Type B pancreatic cell (in vitro differentiated cells): ENCODE results near the gene KLHL29. TPM values are rescaled to one million over a fixed set of nuclear protein-coding genes. Genes with fewer than 3 reads are reported as not detected.

Experiments used
- DNase-seq: peaks from one replicate; pipeline ENCODE4 v3.0.0; 2021; ENCODE audit warnings: mixed read lengths; ENCODE audit not compliant: unreplicated experiment; ENCODE audit errors: extremely low spot score
- H3K27ac Mint-ChIP-seq: 2 replicates; pipeline ENCODE4 v1.8.0; 2021; ENCODE audit warnings: mild to moderate bottlenecking, mixed read lengths
- H3K27me3 Mint-ChIP-seq: 2 replicates; pipeline ENCODE4 v1.8.0; 2021; ENCODE audit warnings: mixed read lengths
- H3K36me3 Mint-ChIP-seq: 2 replicates; pipeline ENCODE4 v1.8.0; 2021; ENCODE audit warnings: mixed read lengths
- H3K4me1 Mint-ChIP-seq: one replicate; pipeline ENCODE4 v1.8.0; 2021; ENCODE audit warnings: mixed read lengths; ENCODE audit not compliant: unreplicated experiment
- H3K4me3 Mint-ChIP-seq: 2 replicates; pipeline ENCODE4 v1.8.0; 2021; ENCODE audit warnings: mild to moderate bottlenecking, mixed read lengths
- H3K9me3 Mint-ChIP-seq: 2 replicates; pipeline ENCODE4 v1.8.0; 2021; ENCODE audit warnings: mixed read lengths
- total RNA-seq: library from RNA; stranded (reverse); gene quantifications from 2 replicates; pipeline ENCODE4 v1.2.1, GENCODE V29; 2021; ENCODE audit warnings: low replicate concordance
- TF ChIP-seq, protein P1 (sequence below): fragments of 200-600 bp; sonication (generic); conservative IDR thresholded peaks from 2 replicates; pipeline ENCODE4 v1.5.0; 2021; ENCODE audit warnings: antibody characterized with exemption, mild to moderate bottlenecking

The KLHL29 gene
- total RNA-seq, 1 donor from 2014 or later = 24.1 TPM

DNA sequence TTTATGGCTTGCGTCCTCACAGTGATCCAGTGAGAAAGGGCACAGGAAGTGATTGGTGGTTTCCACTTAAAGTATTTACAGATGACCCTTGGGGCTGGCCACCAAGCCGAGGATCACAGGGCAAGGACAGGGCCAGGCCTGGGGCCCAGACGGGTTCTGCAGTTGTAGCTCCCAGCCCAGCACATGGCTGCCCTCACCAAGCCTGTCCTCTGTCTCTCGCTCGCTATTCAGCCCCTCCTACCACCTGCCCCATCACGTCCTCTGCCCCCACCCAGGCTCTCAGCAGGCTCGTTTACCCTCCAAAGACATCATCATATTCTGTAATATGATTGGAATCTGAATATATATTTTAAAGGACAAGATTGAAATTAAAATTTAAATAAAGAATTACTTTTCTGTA, 246.0 kb downstream of the KLHL29 start:
- TF ChIP-seq, protein P1, sequence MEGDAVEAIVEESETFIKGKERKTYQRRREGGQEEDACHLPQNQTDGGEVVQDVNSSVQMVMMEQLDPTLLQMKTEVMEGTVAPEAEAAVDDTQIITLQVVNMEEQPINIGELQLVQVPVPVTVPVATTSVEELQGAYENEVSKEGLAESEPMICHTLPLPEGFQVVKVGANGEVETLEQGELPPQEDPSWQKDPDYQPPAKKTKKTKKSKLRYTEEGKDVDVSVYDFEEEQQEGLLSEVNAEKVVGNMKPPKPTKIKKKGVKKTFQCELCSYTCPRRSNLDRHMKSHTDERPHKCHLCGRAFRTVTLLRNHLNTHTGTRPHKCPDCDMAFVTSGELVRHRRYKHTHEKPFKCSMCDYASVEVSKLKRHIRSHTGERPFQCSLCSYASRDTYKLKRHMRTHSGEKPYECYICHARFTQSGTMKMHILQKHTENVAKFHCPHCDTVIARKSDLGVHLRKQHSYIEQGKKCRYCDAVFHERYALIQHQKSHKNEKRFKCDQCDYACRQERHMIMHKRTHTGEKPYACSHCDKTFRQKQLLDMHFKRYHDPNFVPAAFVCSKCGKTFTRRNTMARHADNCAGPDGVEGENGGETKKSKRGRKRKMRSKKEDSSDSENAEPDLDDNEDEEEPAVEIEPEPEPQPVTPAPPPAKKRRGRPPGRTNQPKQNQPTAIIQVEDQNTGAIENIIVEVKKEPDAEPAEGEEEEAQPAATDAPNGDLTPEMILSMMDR = no peak
- Mint-ChIP-seq H3K27ac (no peak overlapping the region), H3K4me3 (no peak overlapping the region), H3K27me3 (no peaks in the 10 kb centered on the region), H3K9me3 (no peaks in the 10 kb centered on the region), H3K36me3 (no peaks in the 10 kb centered on the region), H3K4me1 (peaks cover 23% of the 10 kb centered on the region)
- no peak for DNase-seq

DNA sequence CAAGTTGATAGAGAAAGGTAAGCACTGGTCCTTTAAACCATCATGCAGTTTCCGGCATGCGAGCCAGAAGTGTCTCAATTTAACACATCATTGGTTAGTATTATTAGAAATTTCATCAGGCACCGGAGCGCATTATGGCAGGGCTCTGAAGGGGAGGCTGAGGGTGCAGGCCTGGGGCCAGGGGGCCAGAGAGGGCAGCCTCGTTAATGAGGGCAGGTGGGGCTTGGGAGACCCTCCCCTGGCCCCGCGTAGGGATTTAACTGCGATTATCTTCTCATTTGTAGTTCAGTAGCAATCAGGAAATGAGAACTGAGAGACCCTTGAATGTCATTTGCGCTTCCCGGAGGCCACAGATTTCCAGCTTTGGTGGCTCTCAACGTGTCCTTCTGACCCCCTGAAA, 246.4 kb downstream of the KLHL29 start:
- H3K9me3 Mint-ChIP-seq = no peaks in the 10 kb centered on the region
- TF ChIP-seq, protein P1 = no peak
- H3K4me1 Mint-ChIP-seq = peaks cover 24% of the 10 kb centered on the region
- DNase-seq = no peak
- H3K4me3 Mint-ChIP-seq = no peak overlapping the region
- no peaks in the 10 kb centered on the region for H3K36me3 Mint-ChIP-seq
- H3K27ac Mint-ChIP-seq = no peak overlapping the region
- no peaks in the 10 kb centered on the region for H3K27me3 Mint-ChIP-seq

DNA sequence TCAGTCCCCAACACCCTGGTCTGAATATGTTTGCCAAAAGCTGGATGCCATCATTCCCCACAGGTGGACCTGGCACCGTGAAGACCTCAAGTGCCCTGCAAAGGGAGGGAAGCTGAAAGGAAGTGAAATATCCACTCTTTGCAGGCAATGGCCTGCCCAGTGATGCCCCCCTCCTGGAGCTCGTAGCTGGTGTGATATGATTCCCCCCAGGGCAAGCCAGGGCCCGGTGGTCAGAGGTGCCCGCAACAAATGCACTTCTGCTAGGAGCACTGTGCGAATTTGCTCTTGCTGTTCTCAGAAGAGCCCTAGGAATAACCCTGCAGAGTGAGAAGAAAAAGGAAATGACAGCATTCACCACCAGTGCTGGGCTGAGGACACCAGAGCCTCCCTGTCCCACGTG, 247.4 kb downstream of the KLHL29 start:
- H3K4me1 Mint-ChIP-seq = peaks cover 25% of the 10 kb centered on the region
- TF ChIP-seq, protein P1 = no peak
- no peaks in the 10 kb centered on the region for H3K9me3 Mint-ChIP-seq

DNA sequence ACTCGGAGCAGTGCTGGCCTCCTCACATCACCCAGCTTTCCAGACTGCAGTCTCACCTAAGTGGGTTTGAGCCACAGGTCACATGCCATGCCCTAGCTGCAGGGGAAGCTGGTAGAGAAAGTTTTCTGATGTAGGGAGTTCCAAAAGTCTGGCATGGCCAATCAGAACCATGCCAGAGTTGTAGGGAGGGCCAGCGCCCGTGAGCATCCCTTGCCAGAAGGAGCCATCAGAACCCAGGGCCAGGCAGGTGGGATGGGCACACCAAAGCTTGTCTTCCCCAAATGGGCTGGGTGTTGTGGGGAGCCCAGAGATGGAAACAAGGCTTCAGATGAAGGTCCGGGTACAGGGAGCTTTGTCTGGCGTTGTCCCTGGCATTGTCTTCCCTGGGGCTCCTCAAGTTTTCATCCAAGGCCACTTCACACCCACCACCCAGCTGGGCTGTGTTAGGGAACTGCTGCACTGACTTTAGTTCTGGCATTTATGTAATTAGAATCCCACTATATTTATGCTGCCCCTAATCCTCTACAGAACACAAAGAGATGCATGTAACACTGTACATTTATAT, 247.9 kb downstream of the KLHL29 start:
- TF ChIP-seq, protein P1 = no peak
- H3K4me1 Mint-ChIP-seq = peaks cover 24% of the 10 kb centered on the region
- no peaks in the 10 kb centered on the region for H3K36me3 Mint-ChIP-seq
- no peak overlapping the region for H3K4me3 Mint-ChIP-seq
- no peaks in the 10 kb centered on the region for H3K27me3 Mint-ChIP-seq
- DNase-seq = no peak
- no peaks in the 10 kb centered on the region for H3K9me3 Mint-ChIP-seq
- no peak overlapping the region for H3K27ac Mint-ChIP-seq

More for the DNA sequence above, 247.4 kb downstream of the KLHL29 start:
- DNase-seq = no peak
- Mint-ChIP-seq H3K27me3 (no peaks in the 10 kb centered on the region), H3K4me3 (no peak overlapping the region), H3K36me3 (no peaks in the 10 kb centered on the region), H3K27ac (no peak overlapping the region)

DNA sequence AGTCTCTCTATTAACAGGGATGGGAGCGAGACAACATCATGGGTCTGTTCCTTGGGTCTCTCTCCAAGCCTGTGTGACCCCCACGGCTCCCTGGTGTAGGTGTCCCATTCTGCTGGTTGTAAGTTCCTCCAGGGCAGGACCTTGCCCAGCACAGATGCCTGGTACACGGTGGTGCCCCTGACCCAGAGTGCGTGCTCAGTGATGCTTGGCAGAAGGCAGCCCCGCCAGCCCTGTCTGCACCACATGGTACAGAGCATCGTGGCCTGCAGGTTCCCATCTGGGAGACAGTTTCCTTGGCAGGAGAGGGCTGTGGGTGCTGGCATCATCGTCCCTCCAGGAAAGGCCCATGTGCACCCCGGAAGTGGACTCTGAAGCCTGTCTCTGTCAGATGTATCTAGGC, 249.0 kb downstream of the KLHL29 start:
- no peaks in the 10 kb centered on the region for H3K9me3 Mint-ChIP-seq
- TF ChIP-seq, protein P1 = no peak
- peaks cover 24% of the 10 kb centered on the region for H3K4me1 Mint-ChIP-seq
- no peak overlapping the region for H3K27ac Mint-ChIP-seq
- no peak overlapping the region for H3K4me3 Mint-ChIP-seq
- no peaks in the 10 kb centered on the region for H3K36me3 Mint-ChIP-seq
- H3K27me3 Mint-ChIP-seq = no peaks in the 10 kb centered on the region
- DNase-seq = no peak
